Body of pancreas (tissue), 4 donors: ENCODE data around the gene ZBTB16. TPM values are rescaled to one million over a fixed set of nuclear protein-coding genes. Genes with fewer than 3 reads are reported as not detected.

Experiments
- ATAC-seq: fragments of 150-250 bp; one replicate; pipeline ENCODE4 v1.9.1; 2016
- DNase-seq, 4 donors: peaks; one replicate each; pipeline ENCODE4 v3.0.0-alpha.2; 2019
- H3K27ac ChIP-seq, 4 donors: fragments of 200-600 bp; sonication (generic); 1 replicate in 3 of 4; 2 replicates in 1 of 4; pipeline versions ENCODE4 v1.5.1 to v1.6.1; 2016 to 2019; ENCODE audit warnings: mild to moderate bottlenecking in 1 of 4, mixed read lengths in 1 of 4, moderate library complexity in 1 of 4
- H3K27me3 ChIP-seq, 2 donors: fragments of 200-600 bp; sonication (generic); one replicate each; pipeline ENCODE4 v1.6.0; 2016; ENCODE audit warnings: mild to moderate bottlenecking in 1 of 2
- H3K36me3 ChIP-seq, 2 donors: fragments of 200-600 bp; sonication (generic); replicated peaks in 1 of 2; 2 replicates each; pipeline ENCODE4 v1.5.1; 2016; ENCODE audit warnings: low read depth in 2 of 2; ENCODE audit not compliant: insufficient read depth in 1 of 2
- H3K4me1 ChIP-seq: fragments of 200-600 bp; sonication (generic); one replicate; pipeline ENCODE4 v1.6.0; 2016
- H3K4me3 ChIP-seq, 2 donors: fragments of 200-600 bp; sonication (generic); 1 replicate in 1 of 2; 2 replicates in 1 of 2; pipeline ENCODE4 v1.5.1; 2016 to 2019
- H3K9me3 ChIP-seq, 3 donors: fragments of 200-600 bp; sonication (generic); 1 replicate in 2 of 3; 2 replicates in 1 of 3; pipeline ENCODE4 v1.5.1; 2016
- POLR2A ChIP-seq, 3 donors: fragments of 450-650 bp; IDR thresholded peaks; one replicate each; pipeline ENCODE4 v1.6.1; 2016; ENCODE audit warnings: antibody characterized with exemption in 3 of 3, mild to moderate bottlenecking in 2 of 3
- WGBS, 2 donors: methylation state at CpG; one replicate each; pipeline ENCODE4 v1.1.5; 2017; 5-methylcytosine and 5-hydroxymethylcytosine counted together
- intact Hi-C: fragments of 100-400 bp; cut with DNase I; formaldehyde crosslinking; loops from one replicate; pipeline ENCODE4 v1.15.1; 2023
- total RNA-seq, 2 donors: library from RNA; depleted of rRNA; stranded (reverse); fragments of >200 nt; gene quantifications; one replicate each; pipeline ENCODE4 v1.1.0, GENCODE V29; 2016
- TF ChIP-seq, protein P1 (sequence below), 7 experiments: fragments of 450-650 bp in 4 of 7; fragments of 200-600 bp in 3 of 7; sonication (generic) in 3 of 7; IDR thresholded peaks; one replicate each; pipeline ENCODE4 v1.5.1; 2016 to 2019; ENCODE audit warnings: antibody characterized with exemption in 7 of 7

Gene ZBTB16
- total RNA-seq, 2 donors from 2014 or later = 96.5 to 150 TPM

DNA sequence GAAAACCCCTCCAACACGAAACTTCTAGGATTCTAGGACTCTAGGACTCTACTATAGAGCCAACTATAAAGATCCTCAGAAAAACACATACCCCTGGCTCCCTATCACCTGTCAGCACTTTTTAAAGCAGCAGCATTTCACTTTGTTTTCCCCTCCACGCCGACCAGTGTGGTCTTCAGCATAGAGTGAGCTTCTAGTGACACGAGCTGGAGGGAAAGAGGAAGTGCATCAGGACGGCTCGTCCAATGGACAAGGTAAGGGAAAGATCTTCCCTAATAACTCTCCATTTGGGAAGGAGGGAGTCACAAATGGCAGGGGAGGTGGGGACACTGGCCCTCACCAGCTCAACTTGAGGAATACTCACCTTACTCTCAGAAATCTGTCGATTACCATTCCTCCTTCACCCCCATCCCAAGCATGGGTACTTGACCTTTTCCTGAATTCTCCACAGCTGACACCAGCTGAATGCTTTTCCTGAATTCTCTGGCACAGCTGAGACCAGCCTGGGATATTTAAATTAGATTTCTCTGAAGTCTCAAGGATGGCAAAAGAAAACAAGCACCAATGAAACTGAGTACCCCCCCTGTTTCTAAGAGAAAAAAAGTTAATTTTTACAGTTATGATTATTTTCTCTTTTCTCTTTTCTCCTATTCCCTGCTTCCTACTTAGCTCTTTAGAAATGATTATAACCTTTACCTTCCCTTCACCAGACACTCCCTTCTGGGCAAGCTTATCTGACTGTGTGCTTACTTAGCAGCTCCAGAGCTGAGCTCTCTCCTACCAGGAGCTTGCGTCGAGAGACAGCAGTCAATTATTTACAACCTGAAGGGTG, 203.4 kb downstream of the ZBTB16 start:
- TF ChIP-seq, protein P1, sequence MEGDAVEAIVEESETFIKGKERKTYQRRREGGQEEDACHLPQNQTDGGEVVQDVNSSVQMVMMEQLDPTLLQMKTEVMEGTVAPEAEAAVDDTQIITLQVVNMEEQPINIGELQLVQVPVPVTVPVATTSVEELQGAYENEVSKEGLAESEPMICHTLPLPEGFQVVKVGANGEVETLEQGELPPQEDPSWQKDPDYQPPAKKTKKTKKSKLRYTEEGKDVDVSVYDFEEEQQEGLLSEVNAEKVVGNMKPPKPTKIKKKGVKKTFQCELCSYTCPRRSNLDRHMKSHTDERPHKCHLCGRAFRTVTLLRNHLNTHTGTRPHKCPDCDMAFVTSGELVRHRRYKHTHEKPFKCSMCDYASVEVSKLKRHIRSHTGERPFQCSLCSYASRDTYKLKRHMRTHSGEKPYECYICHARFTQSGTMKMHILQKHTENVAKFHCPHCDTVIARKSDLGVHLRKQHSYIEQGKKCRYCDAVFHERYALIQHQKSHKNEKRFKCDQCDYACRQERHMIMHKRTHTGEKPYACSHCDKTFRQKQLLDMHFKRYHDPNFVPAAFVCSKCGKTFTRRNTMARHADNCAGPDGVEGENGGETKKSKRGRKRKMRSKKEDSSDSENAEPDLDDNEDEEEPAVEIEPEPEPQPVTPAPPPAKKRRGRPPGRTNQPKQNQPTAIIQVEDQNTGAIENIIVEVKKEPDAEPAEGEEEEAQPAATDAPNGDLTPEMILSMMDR (IDR thresholded peaks at IDR 0.05) = peak; percentile 9 to 76 (median 70)
- no peak for TF ChIP-seq POLR2A (IDR thresholded peaks at IDR 0.05)
- Histone ChIP-seq H3K27ac (no peak overlapping the region), H3K4me3 (no peak overlapping the region), H3K36me3 (no peaks in the 10 kb centered on the region), H3K4me1 (peaks cover 47% of the 10 kb centered on the region), H3K27me3 (no peaks in the 10 kb centered on the region), H3K9me3 (no peaks in the 10 kb centered on the region)
- WGBS, 2 donors = 12 to 14% methylated on average over 9 of the region's 9 CpGs
- intact Hi-C loops = loop anchor here (5.0 to 10.0 kb wide), 2 partner anchors 271 to 358 kb away; partner anchors contain the start of gene HTR3B
- DNase-seq (peak; percentile 48 to 56 (median 54)), ATAC-seq (peak; percentile 41)

DNA sequence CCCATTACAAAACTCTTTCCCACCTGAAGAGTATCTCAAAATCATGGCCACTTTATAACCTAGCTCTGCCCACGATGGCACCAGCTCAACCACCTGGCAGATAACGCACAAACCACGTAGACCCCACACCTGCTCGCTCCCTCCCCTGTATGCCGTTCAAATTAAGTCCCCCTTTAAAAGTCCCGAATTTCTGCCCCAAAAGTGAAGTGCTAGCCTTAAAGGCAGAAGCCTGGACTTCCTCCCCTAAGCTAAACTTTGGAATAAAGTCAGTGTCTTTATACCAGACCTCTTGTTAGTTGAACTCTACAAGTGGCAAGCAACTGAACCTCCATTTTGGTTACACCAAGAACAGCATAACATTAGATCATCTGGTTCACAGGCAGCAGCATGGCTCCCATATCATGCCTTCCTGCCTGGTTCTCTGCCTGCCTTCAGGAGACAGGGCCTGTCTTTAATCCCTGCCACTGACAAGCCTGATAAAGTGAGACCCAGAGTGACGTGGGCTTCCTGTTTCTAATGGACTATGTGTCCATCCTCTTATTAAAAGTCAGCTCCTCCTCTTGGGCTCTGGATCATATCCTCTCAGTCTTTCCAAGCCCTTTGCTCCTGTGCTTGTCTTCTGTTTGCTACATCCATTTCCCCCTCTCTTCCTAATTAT, 204.1 kb downstream of the ZBTB16 start:
- WGBS, 2 donors = 48 to 61% methylated on average over 7 of the region's 7 CpGs
- Histone ChIP-seq H3K4me1 (peaks cover 39% of the 10 kb centered on the region), H3K9me3 (no peaks in the 10 kb centered on the region), H3K27ac (no peak overlapping the region), H3K36me3 (no peaks in the 10 kb centered on the region), H3K4me3 (no peak overlapping the region), H3K27me3 (no peaks in the 10 kb centered on the region)
- ATAC-seq = no peak
- DNase-seq = no peak
- no peak for TF ChIP-seq POLR2A (IDR thresholded peaks at IDR 0.05)
- TF ChIP-seq, protein P1 (IDR thresholded peaks at IDR 0.05) = no peak
- intact Hi-C loops = loop anchor here (5.0 to 10.0 kb wide), 2 partner anchors 271 to 359 kb away; partner anchors contain the start of gene HTR3B

- H3K27ac ChIP-seq = no peak overlapping the region
- H3K4me3 ChIP-seq = no peak overlapping the region
- no peaks in the 10 kb centered on the region for H3K9me3 ChIP-seq
- DNase-seq (no peak), ATAC-seq (no peak)
- 85 to 88% methylated on average over 2 of the region's 2 CpGs for WGBS, 2 donors
- H3K27me3 ChIP-seq = no peaks in the 10 kb centered on the region
- no peaks in the 10 kb centered on the region for H3K36me3 ChIP-seq
- intact Hi-C loops = loop anchor here (5.0 to 10.0 kb wide), 2 partner anchors 272 to 360 kb away; partner anchors contain the start of gene HTR3B
- TF ChIP-seq, protein P1 (IDR thresholded peaks at IDR 0.05) = no peak
- no peak for TF ChIP-seq POLR2A (IDR thresholded peaks at IDR 0.05)
- peaks cover 35% of the 10 kb centered on the region for H3K4me1 ChIP-seq
Measured at GRCh38 chr11:114264381-114264780, 204.9 kb downstream of the ZBTB16 start.

GRCh38 chr11:114265122-114265878, 205.8 kb downstream of the ZBTB16 start:
- no peak for ATAC-seq
- Histone ChIP-seq H3K4me3 (no peak overlapping the region), H3K4me1 (peaks cover 30% of the 10 kb centered on the region), H3K27me3 (no peaks in the 10 kb centered on the region), H3K36me3 (no peaks in the 10 kb centered on the region), H3K9me3 (no peaks in the 10 kb centered on the region), H3K27ac (no peak overlapping the region)
- TF ChIP-seq, protein P1 (IDR thresholded peaks at IDR 0.05) = no peak
- TF ChIP-seq POLR2A (IDR thresholded peaks at IDR 0.05) = no peak
- DNase-seq = no peak
- intact Hi-C loops = loop anchor here (10.0 kb wide), 1 partner anchor 360 kb away; the partner anchor contains the start of gene HTR3B
- 29 to 35% methylated on average over 8 of the region's 8 CpGs for WGBS, 2 donors
